Natural killer cell (primary cell): ENCODE measurements around the gene TMEM145. TPM values are rescaled to one million over a fixed set of nuclear protein-coding genes. Genes with fewer than 3 reads are reported as not detected.

Experiments used
- ATAC-seq, 3 donors: fragments of 150-1000 bp in 2 of 3; fragments of 200-7000 bp in 1 of 3; cut with Tn5 transposase; 1 replicate in 1 of 3; 2 replicates in 2 of 3; pipeline ENCODE4 v1.10.0; 2021; ENCODE audit warnings: mild to moderate bottlenecking in 2 of 3, moderate library complexity in 2 of 3
- DNase-seq, 2 donors: peaks; one replicate each; pipeline versions ENCODE4 v3.0.0 to v3.0.0-alpha.2; 2013 to 2021; ENCODE audit warnings: mixed read lengths in 1 of 2
- H3K27ac ChIP-seq: one replicate; pipeline ENCODE4 v1.5.1; 2013; ENCODE audit warnings: mild to moderate bottlenecking, low read length
- H3K27me3 ChIP-seq: one replicate; pipeline ENCODE4 v1.6.1; 2013; ENCODE audit warnings: low read length; ENCODE audit not compliant: control insufficient read depth, insufficient read depth
- H3K36me3 ChIP-seq: one replicate; pipeline ENCODE4 v1.6.1; 2013; ENCODE audit warnings: low read length; ENCODE audit not compliant: control insufficient read depth, insufficient read depth
- H3K4me1 ChIP-seq: one replicate; pipeline ENCODE4 v1.6.1; 2013; ENCODE audit warnings: low read length; ENCODE audit not compliant: control insufficient read depth, insufficient read depth
- H3K4me3 ChIP-seq: one replicate; pipeline ENCODE4 v1.5.1; 2013; ENCODE audit warnings: low read length
- H3K9me3 ChIP-seq: one replicate; pipeline ENCODE4 v1.6.1; 2013; ENCODE audit warnings: low read length; ENCODE audit not compliant: control insufficient read depth, insufficient read depth
- H3K27ac Mint-ChIP-seq, 2 donors: one replicate each; pipeline ENCODE4 v1.8.0; 2022; ENCODE audit warnings: mild to moderate bottlenecking in 2 of 2, mixed read lengths in 2 of 2, moderate library complexity in 1 of 2
- H3K27me3 Mint-ChIP-seq, 2 donors: one replicate each; pipeline ENCODE4 v1.8.0; 2022; ENCODE audit warnings: low read depth in 2 of 2, mixed read lengths in 2 of 2
- H3K36me3 Mint-ChIP-seq: one replicate; pipeline ENCODE4 v1.8.0; 2022; ENCODE audit warnings: mixed read lengths
- H3K4me1 Mint-ChIP-seq, 2 donors: one replicate each; pipeline ENCODE4 v1.8.0; 2022; ENCODE audit warnings: mixed read lengths in 2 of 2
- H3K4me3 Mint-ChIP-seq: one replicate; pipeline ENCODE4 v1.8.0; 2022; ENCODE audit warnings: mild to moderate bottlenecking, moderate library complexity, mixed read lengths
- H3K9me3 Mint-ChIP-seq, 2 donors: one replicate each; pipeline ENCODE4 v1.8.0; 2022; ENCODE audit warnings: mixed read lengths in 2 of 2
- WGBS: methylation state at CpG from one replicate; pipeline ENCODE4 v1.1.7; 2013; ENCODE audit warnings: missing lambda C conversion rate; ENCODE audit not compliant: insufficient coverage; 5-methylcytosine and 5-hydroxymethylcytosine counted together
- intact Hi-C: fragments of 100-400 bp; cut with micrococcal nuclease; formaldehyde crosslinking; loops from one replicate; pipeline ENCODE4 v1.14.2; 2022
- total RNA-seq, 4 donors: library from RNA; stranded (reverse); fragments of 120-200 nt in 1 of 4; gene quantifications; one replicate each; pipeline versions ENCODE4 v1.2.3 to v1.2.4, GENCODE V29; 2013 to 2022
- TF ChIP-seq, protein P1 (sequence below): fragments of 200-600 bp; IDR thresholded peaks from one replicate; pipeline ENCODE4 v1.8.0; 2022; ENCODE audit warnings: antibody characterized with exemption

TMEM145 gene
- total RNA-seq, 3 donors from 2014 or later (not counting 1 experiment from before 2014, with no cell fraction given), result not detected

DNA sequence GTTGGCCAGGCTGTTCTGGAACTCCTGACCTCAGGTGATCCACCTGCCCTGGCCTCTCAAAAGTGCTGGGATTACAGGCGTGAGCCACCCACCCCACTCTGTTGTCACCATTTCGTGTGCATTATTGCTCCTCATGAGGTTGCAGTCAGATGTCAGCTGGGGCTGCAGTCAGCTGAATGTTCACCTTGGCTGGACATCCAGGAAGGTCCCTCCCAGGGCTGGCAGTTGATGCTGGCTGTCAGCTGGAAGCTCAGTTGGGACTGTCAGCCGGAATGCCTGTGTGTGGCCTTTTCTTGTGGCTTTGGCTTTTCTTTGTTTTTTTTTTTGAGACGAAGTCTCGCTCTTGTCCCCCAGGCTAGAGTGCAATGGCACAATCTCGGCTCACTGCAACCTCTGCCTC, 18.9 kb downstream of the TMEM145 start:
- 87% methylated on average over 3 of the region's 6 CpGs for WGBS
- Histone ChIP-seq H3K4me3 (no peak overlapping the region), H3K36me3 (no peaks in the 10 kb centered on the region), H3K27ac (no peak overlapping the region), H3K9me3 (no peaks in the 10 kb centered on the region), H3K27me3 (no peaks in the 10 kb centered on the region), H3K4me1 (no peaks in the 10 kb centered on the region)
- intact Hi-C loops, result no loop called here
- DNase-seq (no peak), ATAC-seq (no peak)
- no peaks in the 10 kb centered on the region for H3K36me3 Mint-ChIP-seq
- no peaks in the 10 kb centered on the region for H3K27me3 Mint-ChIP-seq
- no peak overlapping the region for H3K4me3 Mint-ChIP-seq
- H3K9me3 Mint-ChIP-seq, result no peaks in the 10 kb centered on the region
- peaks cover 5 to 10% of the 10 kb centered on the region in 2 donors for H3K4me1 Mint-ChIP-seq
- TF ChIP-seq, protein P1, sequence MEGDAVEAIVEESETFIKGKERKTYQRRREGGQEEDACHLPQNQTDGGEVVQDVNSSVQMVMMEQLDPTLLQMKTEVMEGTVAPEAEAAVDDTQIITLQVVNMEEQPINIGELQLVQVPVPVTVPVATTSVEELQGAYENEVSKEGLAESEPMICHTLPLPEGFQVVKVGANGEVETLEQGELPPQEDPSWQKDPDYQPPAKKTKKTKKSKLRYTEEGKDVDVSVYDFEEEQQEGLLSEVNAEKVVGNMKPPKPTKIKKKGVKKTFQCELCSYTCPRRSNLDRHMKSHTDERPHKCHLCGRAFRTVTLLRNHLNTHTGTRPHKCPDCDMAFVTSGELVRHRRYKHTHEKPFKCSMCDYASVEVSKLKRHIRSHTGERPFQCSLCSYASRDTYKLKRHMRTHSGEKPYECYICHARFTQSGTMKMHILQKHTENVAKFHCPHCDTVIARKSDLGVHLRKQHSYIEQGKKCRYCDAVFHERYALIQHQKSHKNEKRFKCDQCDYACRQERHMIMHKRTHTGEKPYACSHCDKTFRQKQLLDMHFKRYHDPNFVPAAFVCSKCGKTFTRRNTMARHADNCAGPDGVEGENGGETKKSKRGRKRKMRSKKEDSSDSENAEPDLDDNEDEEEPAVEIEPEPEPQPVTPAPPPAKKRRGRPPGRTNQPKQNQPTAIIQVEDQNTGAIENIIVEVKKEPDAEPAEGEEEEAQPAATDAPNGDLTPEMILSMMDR, result no peak
- H3K27ac Mint-ChIP-seq, result no peak overlapping the region

DNA sequence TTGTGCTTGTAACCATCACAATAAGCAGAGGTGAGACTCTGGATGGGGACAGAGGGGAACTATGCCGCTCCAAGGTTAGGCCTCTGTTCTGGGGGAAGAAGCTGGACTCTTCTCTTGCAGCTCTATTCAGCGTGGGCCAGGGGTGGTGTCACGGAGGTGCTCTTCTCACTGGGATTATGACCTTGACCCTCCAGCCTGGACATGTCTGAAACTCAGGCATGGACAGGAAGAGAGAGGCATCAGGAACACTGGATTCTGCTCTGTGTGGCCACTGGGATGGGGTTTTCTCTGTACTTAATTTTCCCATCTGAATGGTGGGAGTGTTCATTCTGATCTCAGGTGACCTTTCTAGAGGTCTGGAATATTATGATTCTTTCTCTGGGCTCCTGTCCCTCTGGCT, 19.9 kb downstream of the TMEM145 start:
- no peaks in the 10 kb centered on the region for H3K4me1 ChIP-seq
- H3K27ac ChIP-seq, result no peak overlapping the region
- ATAC-seq, result no peak
- H3K36me3 ChIP-seq, result no peaks in the 10 kb centered on the region
- H3K9me3 Mint-ChIP-seq, result no peaks in the 10 kb centered on the region
- no peaks in the 10 kb centered on the region for H3K27me3 ChIP-seq
- no peak overlapping the region for H3K4me3 Mint-ChIP-seq
- H3K4me3 ChIP-seq, result no peak overlapping the region
- DNase-seq, result no peak
- H3K27me3 Mint-ChIP-seq, result no peaks in the 10 kb centered on the region
- TF ChIP-seq, protein P1, result no peak
- no peaks in the 10 kb centered on the region for H3K9me3 ChIP-seq
- H3K4me1 Mint-ChIP-seq, result peaks cover 0 to 6% of the 10 kb centered on the region in 2 donors
- H3K36me3 Mint-ChIP-seq, result no peaks in the 10 kb centered on the region
- intact Hi-C loops, result no loop called here
- 93% methylated on average over 3 of the region's 3 CpGs for WGBS
- no peak overlapping the region for H3K27ac Mint-ChIP-seq

DNA sequence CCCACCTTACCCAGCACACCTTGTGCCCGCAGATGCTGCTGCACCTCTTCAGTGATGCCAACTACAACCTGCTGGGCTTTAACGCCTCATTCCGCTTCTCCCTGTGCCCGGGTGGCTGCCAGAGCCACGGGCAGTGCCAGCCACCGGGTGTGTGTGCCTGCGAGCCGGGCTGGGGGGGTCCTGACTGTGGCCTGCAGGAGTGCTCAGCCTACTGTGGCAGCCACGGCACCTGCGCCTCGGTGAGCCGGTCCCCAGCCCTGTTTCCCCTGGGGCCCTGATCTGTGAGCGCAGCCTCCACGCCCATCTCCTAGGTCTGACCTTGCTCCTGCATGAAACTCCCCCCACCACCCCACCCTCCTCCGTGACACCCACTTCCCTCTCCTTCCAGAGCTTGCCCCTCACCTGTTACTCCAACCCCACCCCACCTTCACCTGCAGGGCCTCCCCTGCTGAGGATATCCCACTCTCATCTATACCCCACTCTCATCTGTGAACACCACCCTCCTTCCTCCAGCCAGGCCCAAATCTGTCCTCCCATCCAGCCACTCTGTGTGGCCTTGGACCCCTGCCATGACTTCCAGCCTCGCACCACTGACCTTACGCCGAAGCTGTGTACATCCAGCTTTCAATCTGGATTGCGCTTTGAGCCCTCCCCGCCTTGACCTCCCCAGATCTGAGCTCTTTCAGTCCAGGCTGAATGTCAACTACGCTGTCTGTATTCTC, 21.0 kb downstream of the TMEM145 start:
- intact Hi-C loops, result no loop called here
- DNase-seq (no peak), ATAC-seq (no peak)
- TF ChIP-seq, protein P1, result no peak
- H3K4me3 ChIP-seq, result no peak overlapping the region
- H3K9me3 Mint-ChIP-seq, result no peaks in the 10 kb centered on the region
- no peaks in the 10 kb centered on the region for H3K36me3 Mint-ChIP-seq
- H3K36me3 ChIP-seq, result no peaks in the 10 kb centered on the region
- H3K4me3 Mint-ChIP-seq, result no peak overlapping the region
- no peaks in the 10 kb centered on the region for H3K4me1 ChIP-seq
- no peak overlapping the region for H3K27ac Mint-ChIP-seq
- H3K9me3 ChIP-seq, result no peaks in the 10 kb centered on the region
- no peaks in the 10 kb centered on the region for H3K27me3 Mint-ChIP-seq
- WGBS, result 91% methylated on average over 21 of the region's 21 CpGs
- no peaks in the 10 kb centered on the region for H3K27me3 ChIP-seq
- H3K27ac ChIP-seq, result no peak overlapping the region
- peaks cover 0 to 2% of the 10 kb centered on the region in 2 donors for H3K4me1 Mint-ChIP-seq
